Caki2 (cell line): ENCODE data around the gene CLSTN3. TPM values are rescaled to one million over a fixed set of nuclear protein-coding genes. Genes with fewer than 3 reads are reported as not detected.
A peak's percentile ranks its signal among the peaks of the same experiment; 100 is the strongest.

Experiments
- DNase-seq: peaks from one replicate; pipeline ENCODE4 v3.0.0-alpha.2; 2015; ENCODE audit warnings: low read depth
- in situ Hi-C: cut with HindIII; loops from 2 replicates; pipeline ENCODE4 v1.10.0; 2016; ENCODE audit warnings: low sequenced_read_pairs, low pct_unique_long_range_greater_than_20kb, mixed read lengths
- total RNA-seq: library from RNA; depleted of rRNA; stranded (reverse); fragments of >200 nt; shearing (Covaris generic); gene quantifications from 2 replicates; pipeline ENCODE4 v1.2.3, GENCODE V29; 2014; ENCODE audit warnings: low replicate concordance; rRNA removed

The CLSTN3 gene
- total RNA-seq = 3.4 and 13.8 TPM in 2 replicates

GRCh38 chr12:7129872-7130691 is at the start of gene CLSTN3:
Gene CLSTN3 (plus strand): TSS chr12:7130371. CDS start chr12:7130649, 278 bp downstream.
- in situ Hi-C loops = no loop called here
- peak; percentile 54 for DNase-seq

DNA sequence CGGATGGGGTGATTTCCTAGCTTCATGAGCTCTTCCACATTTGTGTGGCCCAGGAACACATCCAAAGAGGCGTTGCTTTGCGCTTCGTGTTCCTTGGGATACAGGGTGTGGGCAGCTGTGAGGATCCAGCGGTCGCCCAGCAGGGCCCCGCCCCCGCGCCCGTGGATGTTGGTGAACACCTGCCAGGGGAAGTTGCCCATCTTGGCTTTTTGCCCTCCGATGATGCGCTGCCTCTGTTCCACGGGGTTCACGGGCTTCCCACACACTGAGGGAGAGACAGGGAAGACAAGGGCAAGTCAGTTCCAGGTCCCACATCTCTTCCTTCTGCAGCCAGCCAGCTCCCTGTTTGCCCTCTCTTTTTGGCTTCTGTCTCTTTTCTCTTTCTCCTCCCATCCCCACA is 49.1 kb upstream of the CLSTN3 start:
- in situ Hi-C loops = no loop called here

DNA sequence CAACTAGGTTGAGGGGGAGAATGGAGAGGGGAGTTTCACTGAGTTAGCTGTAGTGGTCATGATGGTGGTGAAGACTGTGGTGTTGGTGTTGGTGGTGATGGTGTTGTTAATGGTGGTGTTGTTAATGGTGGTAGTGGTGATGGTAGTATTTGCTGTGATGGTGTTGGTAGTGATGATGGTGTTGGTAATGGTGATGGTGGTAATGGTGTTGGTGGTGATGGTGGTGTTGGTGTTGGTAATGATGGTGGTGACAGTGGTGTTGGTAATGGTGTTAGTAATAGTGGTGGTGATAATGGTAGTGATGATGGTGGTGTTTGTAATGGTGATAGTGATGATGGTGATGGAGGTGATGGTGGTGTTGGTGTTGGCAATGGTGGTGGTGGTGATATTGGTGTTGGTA is 47.0 kb upstream of the CLSTN3 start:
- DNase-seq = no peak
- in situ Hi-C loops = no loop called here

More for the DNA sequence above, 49.1 kb upstream of the CLSTN3 start:
- DNase-seq = no peak

- in situ Hi-C loops = no loop called here
- no peak for DNase-seq
These were observed 40.8 kb upstream of the CLSTN3 start for GRCh38 chr12:7089196-7089871.

DNA sequence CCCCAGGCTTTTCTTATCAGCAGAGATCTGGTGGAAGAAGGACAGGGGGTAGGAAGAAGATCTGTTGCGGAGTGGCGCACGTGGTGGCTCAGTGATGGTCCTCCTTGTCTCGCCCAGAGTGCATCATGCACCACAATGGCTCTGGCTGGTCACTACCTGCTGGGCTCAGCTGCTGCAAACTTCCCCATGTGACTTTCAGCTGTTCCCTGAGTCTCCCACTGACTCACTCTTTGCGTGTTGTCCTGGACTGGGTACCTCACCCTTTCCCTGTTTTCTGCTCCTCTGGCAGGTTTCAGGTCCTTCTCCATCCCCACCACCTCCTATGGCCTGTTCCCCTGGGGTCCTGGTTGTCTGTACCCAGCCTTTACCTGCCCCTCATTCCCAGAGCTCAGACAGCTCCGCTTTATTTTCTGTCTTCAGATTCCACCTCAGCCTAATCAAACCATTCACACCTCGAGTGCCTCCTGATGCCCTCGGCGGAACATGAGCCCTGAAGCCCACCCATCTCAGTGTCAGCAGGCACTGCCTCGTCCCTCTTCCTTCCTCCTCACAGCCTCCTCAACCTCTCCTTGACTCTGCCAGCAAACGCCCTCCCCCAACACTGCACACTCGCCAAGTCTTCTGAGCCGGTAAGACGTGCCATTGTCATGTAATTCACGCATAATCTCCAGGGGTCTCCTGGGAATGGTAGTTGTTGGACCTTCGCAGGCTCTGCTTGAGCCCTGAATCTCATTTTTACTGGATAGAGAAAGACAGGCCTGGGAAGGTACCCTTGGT is 39.8 kb upstream of the CLSTN3 start:
- in situ Hi-C loops = no loop called here

GRCh38 chr12:7091171-7091570 is 39.0 kb upstream of the CLSTN3 start:
- in situ Hi-C loops = no loop called here
- DNase-seq = no peak

More for the DNA sequence above, 39.8 kb upstream of the CLSTN3 start:
- DNase-seq = no peak

GRCh38 chr12:7091660-7092228 is 38.4 kb upstream of the CLSTN3 start:
- DNase-seq = no peak
- in situ Hi-C loops = no loop called here

DNA sequence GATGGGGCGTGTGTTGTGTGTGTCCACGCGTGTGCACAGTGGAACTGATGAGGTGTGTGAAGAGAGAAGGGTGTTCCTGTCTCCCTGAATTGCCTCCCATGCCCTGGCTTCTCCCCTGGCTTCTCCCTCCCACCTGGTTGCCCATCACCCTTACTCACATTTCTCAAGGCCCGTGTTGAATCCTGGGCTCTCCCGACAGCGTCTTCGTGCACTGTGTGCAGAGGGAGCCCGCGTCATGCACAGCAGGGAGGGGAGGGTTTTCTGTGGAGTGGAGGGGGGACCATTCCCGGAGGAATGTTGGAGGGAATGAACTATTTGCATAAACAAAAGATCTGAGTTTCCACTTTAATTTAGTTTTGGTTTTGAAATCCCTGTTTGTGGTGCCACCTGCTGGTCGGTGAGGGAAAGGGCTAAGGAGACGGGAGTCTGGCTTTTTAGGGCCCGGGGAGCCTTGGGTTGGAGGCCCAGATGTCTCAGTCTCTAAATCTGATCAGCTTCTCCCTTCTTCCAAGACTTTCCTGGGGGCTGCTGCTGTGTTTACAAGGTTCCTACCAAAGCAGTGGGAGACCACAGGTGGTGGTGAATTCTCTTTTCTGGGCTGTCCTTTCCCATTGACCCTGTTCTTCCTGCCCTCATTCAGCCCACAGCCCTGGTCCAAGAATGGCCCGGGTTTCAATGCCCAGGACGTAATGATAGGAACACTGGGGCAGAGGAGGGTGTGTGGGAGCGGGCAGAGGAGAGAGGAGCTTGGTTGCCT is 37.8 kb upstream of the CLSTN3 start, which contains the start of gene C1R:
Gene C1R, minus strand, starts transcription at position 217 of the 757 bp plus-strand sequence. Its CDS starts 57 bp downstream, at position 160.
- in situ Hi-C loops = no loop called here

DNA sequence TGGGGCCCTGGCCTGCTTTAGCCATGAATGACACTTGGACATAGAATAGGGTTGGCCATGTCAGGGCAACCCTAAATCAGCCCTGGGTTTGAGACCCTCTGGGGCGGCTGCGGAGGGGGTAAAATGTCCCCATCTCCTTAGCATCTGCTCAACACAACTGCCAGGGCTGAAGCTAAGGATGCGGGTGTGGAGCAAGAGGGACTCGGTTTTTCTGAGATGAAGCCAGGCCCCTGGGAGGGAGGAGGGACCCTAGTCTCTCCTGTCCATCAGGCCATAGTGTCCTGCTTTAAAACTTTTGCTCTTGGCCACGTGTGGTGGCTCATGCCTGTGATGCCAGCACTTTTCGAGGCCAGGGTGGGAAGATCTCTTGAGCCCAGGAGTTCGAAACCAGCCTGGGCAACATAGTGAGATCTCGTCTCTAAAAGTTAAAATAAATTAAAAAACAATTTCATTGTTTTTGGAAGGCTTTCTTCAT is 37.1 kb upstream of the CLSTN3 start:
- in situ Hi-C loops = no loop called here
- DNase-seq = no peak

More for the DNA sequence above, 37.8 kb upstream of the CLSTN3 start, which contains the start of gene C1R:
- DNase-seq = peak; percentile 56

GRCh38 chr12:7093486-7093885 is 36.7 kb upstream of the CLSTN3 start:
- no peak for DNase-seq
- in situ Hi-C loops = no loop called here

DNA sequence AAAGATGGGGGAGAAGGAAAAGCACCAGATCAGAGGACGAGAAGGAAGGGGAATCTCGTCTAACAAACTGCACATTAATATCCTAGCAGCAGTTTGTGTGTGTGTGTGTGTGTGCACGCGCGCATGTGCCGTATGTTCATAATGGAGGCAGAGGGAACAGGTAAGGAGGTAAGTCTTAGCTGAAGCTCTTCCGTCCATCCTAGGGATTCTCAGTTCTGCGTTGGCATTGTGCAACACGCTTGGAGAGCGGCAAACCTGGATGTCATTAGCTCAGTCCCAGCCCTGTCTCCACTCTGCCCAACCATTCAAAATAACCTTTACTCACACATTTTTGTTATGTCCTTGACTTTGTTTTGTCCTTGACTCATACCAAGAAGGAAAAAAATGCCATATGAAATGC is 36.3 kb upstream of the CLSTN3 start:
- in situ Hi-C loops = no loop called here
- no peak for DNase-seq

DNA sequence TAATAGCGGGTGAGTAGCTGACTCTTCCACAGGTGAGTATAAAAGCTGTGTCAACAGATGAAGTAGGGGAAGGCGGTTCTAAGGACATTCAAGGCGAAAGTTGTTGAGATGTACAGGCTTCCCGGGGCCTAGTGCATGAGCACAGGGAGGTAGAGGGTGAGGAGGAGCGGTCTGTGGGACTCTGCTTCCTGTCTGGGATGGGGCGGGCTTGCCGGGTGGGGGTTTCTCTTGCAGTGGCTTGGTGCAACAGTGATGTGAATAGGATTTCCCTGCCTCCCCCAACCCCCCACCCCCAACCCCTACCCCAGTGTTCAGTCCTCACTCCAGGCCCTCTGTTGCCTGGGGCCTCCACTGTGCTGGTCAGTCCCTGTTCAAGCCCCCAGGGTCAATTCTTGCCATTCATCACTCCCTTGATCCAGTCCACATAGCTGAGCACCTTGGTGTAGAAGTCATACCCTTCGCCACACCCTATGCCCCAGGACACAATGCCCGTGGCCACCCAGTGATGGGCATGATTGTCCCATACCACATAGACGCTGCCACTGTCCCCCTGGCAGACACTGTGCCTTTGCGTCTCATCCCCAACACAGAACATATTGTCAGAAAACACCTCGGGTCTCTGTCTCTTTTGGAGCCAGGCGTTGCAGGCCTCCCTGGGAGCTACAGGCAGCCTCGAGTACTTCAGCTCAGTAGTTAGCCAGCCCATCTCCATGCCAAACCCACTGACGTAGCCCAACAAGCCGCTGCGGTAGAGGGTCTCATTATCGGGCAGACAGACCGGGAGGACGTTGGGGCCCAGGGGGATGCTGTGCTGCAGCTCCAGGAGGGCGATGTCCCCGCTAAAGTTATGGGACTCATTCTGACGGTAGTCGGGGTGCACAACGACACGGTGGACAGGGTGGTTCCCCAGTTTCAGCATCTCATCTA is 33.9 kb upstream of the CLSTN3 start:
- in situ Hi-C loops = no loop called here
- DNase-seq = no peak

- in situ Hi-C loops = no loop called here
- no peak for DNase-seq
These were observed 33.2 kb upstream of the CLSTN3 start for GRCh38 chr12:7096979-7097378.

GRCh38 chr12:7099290-7099996 is 30.7 kb upstream of the CLSTN3 start:
- in situ Hi-C loops = no loop called here
- no peak for DNase-seq

- DNase-seq = no peak
- in situ Hi-C loops = loop anchor here (10.0 kb wide), 1 partner anchor 95 kb away; no protein-coding TSS in a partner anchor
These were observed 29.9 kb upstream of the CLSTN3 start for GRCh38 chr12:7100239-7100638.
